DMS79 (cell line): ENCODE results near the gene SLC29A3.

Experiments
- DNase-seq: peaks from one replicate; lab custom pipeline; 2025; lab: John Stamatoyannopoulos, UW

Gene SLC29A3

DNA sequence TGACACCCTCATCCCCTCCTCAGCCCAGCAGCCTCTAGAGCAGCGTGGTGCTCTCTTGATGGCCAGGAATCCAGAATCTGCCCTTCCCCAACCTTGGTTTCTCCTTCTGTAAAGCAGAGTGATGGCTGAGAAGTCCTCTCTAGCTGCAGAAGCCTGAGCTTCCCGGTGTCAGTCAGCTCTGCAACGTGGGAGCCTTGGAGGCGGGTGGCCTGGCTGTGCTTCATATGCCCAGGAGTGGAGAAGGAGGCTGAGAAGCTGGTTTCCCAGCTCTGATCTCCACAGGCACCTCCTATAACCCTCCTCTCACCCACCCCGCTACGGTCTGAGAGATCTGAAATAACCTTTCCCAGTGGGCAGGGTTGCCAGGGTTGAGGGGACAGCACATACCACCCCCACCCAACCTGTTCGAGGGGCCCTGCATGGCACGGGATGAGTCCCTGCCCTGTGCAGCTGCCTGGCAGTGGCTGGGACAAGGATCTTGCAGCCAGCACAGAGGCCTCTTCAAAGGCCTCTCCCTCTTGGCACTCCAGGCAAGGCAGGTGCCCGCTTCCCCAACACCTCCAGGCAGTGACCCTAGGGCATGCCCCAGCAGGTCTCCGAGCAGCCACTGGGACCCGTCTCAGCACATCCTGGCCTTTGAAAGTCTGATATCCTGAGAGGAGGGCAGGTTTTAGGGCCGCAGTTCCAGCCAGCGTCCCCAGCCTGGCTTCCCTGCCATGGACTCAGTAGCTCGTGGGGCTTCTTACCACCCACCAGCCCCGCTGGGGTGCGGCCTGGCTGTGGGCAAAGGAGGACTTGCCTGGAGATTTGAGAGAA, 18.3 kb upstream of the SLC29A3 start:
- peak; percentile 40 for DNase-seq

DNA sequence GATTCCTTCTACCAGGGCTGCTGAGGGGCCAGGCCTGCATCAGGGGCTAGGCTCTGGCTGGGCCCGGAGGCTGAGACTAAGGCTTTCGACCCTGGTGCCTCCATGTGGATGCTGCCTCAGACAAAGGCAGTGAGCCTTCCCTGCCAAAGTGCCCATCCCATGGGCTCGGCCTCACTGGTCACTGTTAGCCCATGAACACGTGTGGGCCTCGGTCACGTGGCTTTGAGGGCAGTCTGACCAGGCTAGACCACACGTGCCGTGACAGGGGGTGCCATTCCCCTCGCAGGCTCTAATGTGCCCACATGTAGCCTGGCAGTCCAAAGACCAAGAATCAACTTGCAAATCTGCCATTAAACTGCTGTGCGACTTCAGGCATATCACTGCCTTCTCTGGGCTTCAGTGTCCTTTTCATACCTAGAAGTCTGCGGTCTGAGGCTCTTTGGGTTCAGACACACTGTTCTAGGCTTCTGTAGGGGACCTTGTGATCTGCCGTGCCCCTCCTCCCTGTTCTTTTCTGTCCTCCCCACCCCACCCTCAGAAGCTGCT, 17.6 kb upstream of the SLC29A3 start:
- no peak for DNase-seq

DNA sequence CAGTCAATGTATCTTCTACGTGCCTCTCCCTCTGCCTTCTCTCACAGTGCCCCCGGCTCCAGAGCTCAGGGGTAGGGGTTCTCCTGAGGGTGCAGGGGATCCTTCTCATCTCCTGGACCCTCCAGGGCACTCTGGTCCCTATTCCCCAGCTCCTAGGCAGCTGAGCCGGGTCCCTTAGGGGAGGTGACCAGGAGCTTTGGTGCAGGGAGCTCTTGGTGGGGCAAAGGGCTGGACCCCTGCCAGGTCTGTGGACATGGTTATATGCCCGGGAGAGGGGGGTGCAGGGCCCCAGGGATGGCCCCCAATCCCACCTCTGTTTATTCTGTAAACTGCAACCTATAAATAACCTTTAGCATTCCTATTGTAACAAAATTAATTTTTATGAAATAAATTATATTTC, 16.6 kb upstream of the SLC29A3 start:
- no peak for DNase-seq

GRCh38 chr10:71302874-71303568, 16.0 kb upstream of the SLC29A3 start:
- peak; percentile 7 for DNase-seq

DNA sequence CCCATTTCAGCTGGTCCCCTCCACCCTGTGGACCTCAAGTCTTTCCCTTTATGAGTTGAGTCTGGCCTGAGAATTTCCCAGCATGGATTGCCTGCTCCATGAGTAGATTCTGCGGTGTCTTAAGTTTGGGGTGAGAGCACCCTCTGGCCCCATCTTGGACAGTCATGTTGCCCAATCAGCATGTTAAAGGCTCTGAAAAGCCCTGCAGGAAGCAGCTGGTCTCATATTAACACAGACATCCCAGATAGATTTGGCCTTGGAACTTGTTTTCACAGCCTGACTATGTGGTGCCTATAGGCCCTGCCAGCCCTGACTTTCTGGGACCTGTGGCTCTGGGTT, 15.5 kb upstream of the SLC29A3 start:
- DNase-seq: no peak

- DNase-seq: no peak
Measured at GRCh38 chr10:71304914-71305313, 14.1 kb upstream of the SLC29A3 start.

- DNase-seq: no peak
Measured at GRCh38 chr10:71306979-71307378, 12.1 kb upstream of the SLC29A3 start.

- no peak for DNase-seq
Measured at GRCh38 chr10:71307469-71308085, 11.5 kb upstream of the SLC29A3 start.

- no peak for DNase-seq
Measured at GRCh38 chr10:71308244-71308643, 10.8 kb upstream of the SLC29A3 start.

DNA sequence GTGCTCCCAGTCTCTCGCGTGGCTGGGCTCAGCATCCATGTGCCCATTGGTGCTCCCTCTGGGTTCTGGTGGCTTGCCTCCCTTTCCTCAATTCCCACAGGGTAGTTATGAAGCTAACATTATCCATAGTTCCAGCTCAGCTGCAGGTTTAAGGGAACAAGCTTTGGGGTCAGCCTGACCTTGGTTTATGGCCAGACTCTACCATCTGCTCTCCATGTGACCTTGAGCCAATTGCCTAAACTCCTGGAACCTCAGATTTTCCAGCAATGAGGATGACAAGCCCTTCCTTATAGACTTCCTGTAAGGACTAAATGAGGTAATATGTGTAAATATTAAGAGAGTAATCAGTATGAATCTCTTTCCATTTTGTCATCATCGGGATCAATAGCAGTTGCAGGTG, 10.1 kb upstream of the SLC29A3 start:
- no peak for DNase-seq

DNA sequence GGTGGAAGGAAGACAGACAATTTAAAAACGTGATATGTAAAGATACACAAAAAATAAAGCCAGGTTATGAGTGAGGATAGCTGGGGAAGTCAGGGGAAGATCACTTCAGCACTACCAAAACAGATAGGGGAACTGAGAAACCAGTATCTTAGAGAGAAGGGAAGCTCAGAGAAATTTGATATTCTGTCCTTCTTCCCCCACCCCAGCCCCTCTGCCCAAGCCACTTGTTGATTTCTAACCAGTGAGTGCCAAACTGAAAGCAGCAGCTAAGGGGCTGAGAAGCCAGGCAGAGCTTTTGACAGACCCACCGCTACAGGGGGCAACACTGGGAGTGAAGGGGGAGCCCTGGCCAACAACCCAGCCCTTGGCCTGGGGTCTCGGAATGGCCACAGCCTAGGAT, 9.1 kb upstream of the SLC29A3 start:
- no peak for DNase-seq

- no peak for DNase-seq
Measured at GRCh38 chr10:71312220-71312619, 6.8 kb upstream of the SLC29A3 start.

- no peak for DNase-seq
Measured at GRCh38 chr10:71312811-71313789, 6.0 kb upstream of the SLC29A3 start.

DNA sequence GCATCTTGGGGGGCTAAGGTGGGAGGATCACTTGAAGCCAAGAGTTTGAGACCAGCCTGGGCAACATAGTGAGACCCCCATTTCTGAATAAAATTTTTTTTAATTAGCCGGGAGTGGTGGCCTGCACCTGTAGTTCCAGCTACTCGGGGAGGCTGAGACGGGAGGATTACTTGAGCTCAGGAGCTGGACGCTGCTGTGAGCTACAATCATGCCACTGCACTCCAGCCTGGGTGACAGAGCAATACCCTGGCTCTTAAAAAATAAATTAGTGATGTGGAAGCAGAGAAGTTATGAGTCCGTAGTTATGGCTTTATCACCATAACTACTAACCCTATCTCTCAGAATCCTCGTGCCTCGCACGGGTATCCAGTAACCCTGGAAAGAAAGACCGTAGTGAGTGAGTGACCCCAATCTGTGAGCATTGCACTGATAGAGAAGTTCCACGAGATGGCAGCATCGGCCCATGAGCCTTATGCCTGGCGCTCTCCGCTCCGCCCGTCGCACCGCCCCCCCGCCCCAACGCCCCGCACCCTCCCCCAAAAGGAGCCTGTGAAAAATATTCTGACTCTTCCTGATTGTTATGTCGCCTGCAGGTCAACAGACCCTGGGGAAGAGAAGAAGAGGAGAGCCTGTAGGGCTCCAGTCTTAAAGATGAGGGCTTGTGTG, 4.9 kb upstream of the SLC29A3 start:
- peak; percentile 6 for DNase-seq

DNA sequence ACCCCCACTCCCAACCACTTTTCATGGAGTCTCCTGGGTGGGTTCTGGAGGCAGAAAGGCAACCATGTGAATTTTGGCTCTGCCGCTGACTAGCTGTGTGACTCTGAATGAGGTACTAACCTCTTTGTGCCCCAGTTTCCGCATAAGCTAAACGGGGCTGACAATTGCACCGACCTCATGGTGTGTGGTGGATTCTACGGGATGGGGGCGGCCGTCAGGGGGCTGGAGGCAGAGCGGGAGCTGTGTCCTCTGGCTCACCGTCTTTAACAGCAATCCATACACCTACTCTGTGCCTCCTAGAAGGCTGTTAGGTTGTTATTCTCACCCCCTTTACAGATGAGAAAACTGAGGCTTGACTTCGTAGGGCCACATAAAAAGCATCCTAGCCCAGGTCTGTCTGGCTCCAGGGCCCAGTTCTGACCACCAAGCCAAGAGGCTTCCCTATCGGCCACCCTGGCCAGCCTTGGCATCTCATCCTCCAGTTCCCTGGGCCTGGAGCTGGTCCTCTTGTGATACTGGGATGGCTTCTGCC, 4.3 kb upstream of the SLC29A3 start:
- DNase-seq: no peak

GRCh38 chr10:71316056-71316785, 2.8 kb upstream of the SLC29A3 start:
- DNase-seq: no peak

GRCh38 chr10:71316786-71317160, 2.3 kb upstream of the SLC29A3 start:
- no peak for DNase-seq

DNA sequence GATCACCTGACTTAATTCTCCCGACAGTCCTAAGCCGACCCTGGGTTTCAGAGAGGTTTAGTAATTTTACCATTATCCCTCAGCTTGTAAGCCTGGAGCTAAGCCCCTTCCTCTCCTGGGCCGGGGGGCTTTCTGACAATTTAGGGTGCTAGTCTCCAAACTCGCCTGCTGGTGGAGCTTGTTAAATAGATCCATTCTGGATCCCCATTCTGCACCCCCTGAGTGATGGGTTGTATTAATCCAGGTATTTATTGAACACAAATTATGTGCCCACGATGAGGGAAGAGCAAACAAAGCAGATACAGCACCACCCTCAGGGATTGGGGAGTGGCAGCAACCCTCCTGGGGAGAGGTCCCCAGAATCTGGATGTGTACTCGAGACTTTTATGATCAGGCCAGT, 1.3 kb upstream of the SLC29A3 start:
- DNase-seq: no peak

GRCh38 chr10:71319800-71320392, 837 bp downstream of the SLC29A3 start:
- DNase-seq: no peak

DNA sequence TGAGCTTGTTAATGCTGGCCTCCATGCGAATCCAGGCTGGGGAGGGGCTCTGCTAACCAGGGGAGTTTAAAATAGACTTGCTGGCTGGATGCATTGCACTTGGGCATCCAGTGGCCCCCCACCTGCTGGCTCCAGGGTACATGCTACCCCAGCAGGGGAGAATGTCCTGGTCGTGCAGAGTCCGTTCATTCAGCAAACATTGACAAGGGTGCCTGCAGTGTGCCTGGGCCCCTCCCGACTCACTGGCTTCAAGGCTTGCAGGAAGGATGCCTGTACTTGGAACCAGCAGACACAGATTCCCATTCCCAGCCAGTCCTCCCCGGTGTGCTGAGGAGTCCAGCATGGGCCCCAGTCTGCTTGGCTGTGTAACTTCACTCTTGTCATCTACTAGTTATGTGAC, 1.5 kb downstream of the SLC29A3 start:
- no peak for DNase-seq
